IPS-20b (cell line): ENCODE results near the gene NFIC.
A peak's percentile ranks its signal among the peaks of the same experiment; 100 is the strongest.

ENCODE experiments used
- H3K27ac ChIP-seq: one replicate; pipeline ENCODE4 v1.5.1; 2013; ENCODE audit warnings: low read length
- H3K27me3 ChIP-seq: 2 replicates; pipeline ENCODE4 v1.6.1; 2013; ENCODE audit warnings: mild to moderate bottlenecking, low read length, inconsistent platforms; ENCODE audit not compliant: insufficient read depth
- H3K36me3 ChIP-seq: 2 replicates; pipeline ENCODE4 v1.6.1; 2013; ENCODE audit warnings: low read depth, mild to moderate bottlenecking, inconsistent platforms, low read length, moderate library complexity; ENCODE audit not compliant: insufficient read depth
- H3K4me1 ChIP-seq: 2 replicates; pipeline ENCODE4 v1.6.1; 2013; ENCODE audit warnings: mild to moderate bottlenecking, control low read depth, inconsistent platforms, low read length, moderate library complexity; ENCODE audit not compliant: insufficient read depth
- H3K4me3 ChIP-seq: 2 replicates; pipeline ENCODE4 v1.5.1; 2013; ENCODE audit warnings: mild to moderate bottlenecking, low read length, inconsistent platforms
- H3K9ac ChIP-seq: 2 replicates; pipeline ENCODE4 v1.6.1; 2013; ENCODE audit warnings: low read depth, mild to moderate bottlenecking, inconsistent platforms, low read length, moderate library complexity
- H3K9me3 ChIP-seq: 2 replicates; pipeline ENCODE4 v1.6.1; 2013; ENCODE audit warnings: mild to moderate bottlenecking, low read depth, low read length, inconsistent platforms; ENCODE audit not compliant: insufficient read depth

The NFIC gene

GRCh38 chr19:3477506-3477905 is 111.1 kb downstream of the NFIC start:
- H3K36me3 ChIP-seq, result no peaks in the 10 kb centered on the region
- no peak overlapping the region for H3K27ac ChIP-seq
- peaks cover 26% of the 10 kb centered on the region for H3K27me3 ChIP-seq
- no peaks in the 10 kb centered on the region for H3K9me3 ChIP-seq
- H3K9ac ChIP-seq, result no peak overlapping the region
- H3K4me3 ChIP-seq, result no peak overlapping the region
- H3K4me1 ChIP-seq, result no peaks in the 10 kb centered on the region

- Histone ChIP-seq H3K27ac (no peak overlapping the region), H3K4me1 (no peaks in the 10 kb centered on the region), H3K36me3 (no peaks in the 10 kb centered on the region), H3K9ac (no peak overlapping the region), H3K27me3 (peaks cover 25% of the 10 kb centered on the region), H3K9me3 (no peaks in the 10 kb centered on the region), H3K4me3 (no peak overlapping the region)
These were observed 111.6 kb downstream of the NFIC start for GRCh38 chr19:3477951-3478350.

- Histone ChIP-seq H3K36me3 (no peaks in the 10 kb centered on the region), H3K4me3 (peak overlapping the region; percentile 45; the same call in 1 of the 2 replicates), H3K4me1 (no peaks in the 10 kb centered on the region), H3K9me3 (no peaks in the 10 kb centered on the region), H3K9ac (no peak overlapping the region), H3K27me3 (peaks cover 25% of the 10 kb centered on the region), H3K27ac (no peak overlapping the region)
These were observed 112.2 kb downstream of the NFIC start for GRCh38 chr19:3478409-3479176.

GRCh38 chr19:3479177-3479833 is 112.9 kb downstream of the NFIC start:
- H3K4me1 ChIP-seq, result no peaks in the 10 kb centered on the region
- H3K9ac ChIP-seq, result no peak overlapping the region
- no peak overlapping the region for H3K27ac ChIP-seq
- peaks cover 25% of the 10 kb centered on the region for H3K27me3 ChIP-seq
- H3K36me3 ChIP-seq, result no peaks in the 10 kb centered on the region
- H3K9me3 ChIP-seq, result no peaks in the 10 kb centered on the region
- H3K4me3 ChIP-seq, result peak overlapping the region; percentile 45; the same call in 1 of the 2 replicates

GRCh38 chr19:3479834-3480215 is 113.4 kb downstream of the NFIC start:
- Histone ChIP-seq H3K27ac (no peak overlapping the region), H3K9ac (no peak overlapping the region)

GRCh38 chr19:3480383-3481091 is 114.2 kb downstream of the NFIC start, which contains the start of gene SMIM24:
SMIM24 (minus strand) TSS chr19:3480525; CDS start chr19:3480463, 62 bp downstream.
- Histone ChIP-seq H3K9ac (no peak within 1 kb of the TSS), H3K9me3 (no peaks in the 10 kb centered on the region), H3K4me1 (no peaks in the 10 kb centered on the region), H3K27ac (no peak within 1 kb of the TSS), H3K36me3 (no peaks in the 10 kb centered on the region), H3K4me3 (no peak within 1 kb of the TSS), H3K27me3 (peaks cover 19% of the 10 kb centered on the region)

More at GRCh38 chr19:3479834-3480215, 113.4 kb downstream of the NFIC start:
- Histone ChIP-seq H3K27me3 (peaks cover 25% of the 10 kb centered on the region), H3K4me3 (no peak overlapping the region), H3K4me1 (no peaks in the 10 kb centered on the region), H3K36me3 (no peaks in the 10 kb centered on the region), H3K9me3 (no peaks in the 10 kb centered on the region)

GRCh38 chr19:3481241-3482090 is 115.1 kb downstream of the NFIC start:
- no peaks in the 10 kb centered on the region for H3K4me1 ChIP-seq
- no peak overlapping the region for H3K9ac ChIP-seq
- H3K36me3 ChIP-seq, result no peaks in the 10 kb centered on the region
- no peak overlapping the region for H3K27ac ChIP-seq
- peaks cover 10% of the 10 kb centered on the region for H3K27me3 ChIP-seq
- H3K9me3 ChIP-seq, result no peaks in the 10 kb centered on the region
- H3K4me3 ChIP-seq, result no peak overlapping the region

GRCh38 chr19:3482507-3483225 is 116.3 kb downstream of the NFIC start:
- Histone ChIP-seq H3K9ac (no peak overlapping the region), H3K36me3 (no peaks in the 10 kb centered on the region), H3K4me3 (no peak overlapping the region), H3K27me3 (peaks cover 8% of the 10 kb centered on the region), H3K27ac (no peak overlapping the region), H3K9me3 (no peaks in the 10 kb centered on the region), H3K4me1 (no peaks in the 10 kb centered on the region)

GRCh38 chr19:3483226-3483628 is 116.8 kb downstream of the NFIC start, which contains the start of gene SMIM44:
SMIM44 (minus strand) TSS chr19:3483441; CDS start chr19:3483403, 38 bp downstream.
- no peak within 1 kb of the TSS for H3K4me3 ChIP-seq
- no peaks in the 10 kb centered on the region for H3K4me1 ChIP-seq
- no peaks in the 10 kb centered on the region for H3K36me3 ChIP-seq
- no peaks in the 10 kb centered on the region for H3K9me3 ChIP-seq
- peaks cover 3% of the 10 kb centered on the region for H3K27me3 ChIP-seq
- no peak within 1 kb of the TSS for H3K9ac ChIP-seq
- no peak within 1 kb of the TSS for H3K27ac ChIP-seq

GRCh38 chr19:3491396-3492119 is 125.2 kb downstream of the NFIC start:
- peaks cover 35% of the 10 kb centered on the region; the same call in 1 of the 2 replicates for H3K36me3 ChIP-seq
- no peak overlapping the region for H3K9ac ChIP-seq
- H3K4me1 ChIP-seq, result no peaks in the 10 kb centered on the region
- no peak overlapping the region for H3K27ac ChIP-seq
- H3K9me3 ChIP-seq, result no peaks in the 10 kb centered on the region
- H3K4me3 ChIP-seq, result no peak overlapping the region
- no peaks in the 10 kb centered on the region for H3K27me3 ChIP-seq
